Muscle of arm (tissue), 14 donors: ENCODE data around the gene INSM1. TPM values are rescaled to one million over a fixed set of nuclear protein-coding genes. Genes with fewer than 3 reads are reported as not detected.
"Not testable (repeated sequence)": the region's sequence is repeated elsewhere in the genome, so short reads cannot be mapped to it uniquely, and the experiment has no call there.

Experiments used
- DNase-seq: peaks from one replicate; pipeline ENCODE4 v3.0.0-alpha.2; 2013
- long read RNA-seq, 11 donors: transcript quantifications; one replicate each; lab custom pipeline, GENCODE V29; 2026
- polyA plus RNA-seq, 12 donors: library from polyadenylated mRNA; unstranded; fragments of 120-200 nt; gene quantifications; one replicate each; pipeline ENCODE4 v1.2.1, GENCODE V29; 2013; ENCODE audit not compliant: insufficient read length in 12 of 12

INSM1 gene, protein sequence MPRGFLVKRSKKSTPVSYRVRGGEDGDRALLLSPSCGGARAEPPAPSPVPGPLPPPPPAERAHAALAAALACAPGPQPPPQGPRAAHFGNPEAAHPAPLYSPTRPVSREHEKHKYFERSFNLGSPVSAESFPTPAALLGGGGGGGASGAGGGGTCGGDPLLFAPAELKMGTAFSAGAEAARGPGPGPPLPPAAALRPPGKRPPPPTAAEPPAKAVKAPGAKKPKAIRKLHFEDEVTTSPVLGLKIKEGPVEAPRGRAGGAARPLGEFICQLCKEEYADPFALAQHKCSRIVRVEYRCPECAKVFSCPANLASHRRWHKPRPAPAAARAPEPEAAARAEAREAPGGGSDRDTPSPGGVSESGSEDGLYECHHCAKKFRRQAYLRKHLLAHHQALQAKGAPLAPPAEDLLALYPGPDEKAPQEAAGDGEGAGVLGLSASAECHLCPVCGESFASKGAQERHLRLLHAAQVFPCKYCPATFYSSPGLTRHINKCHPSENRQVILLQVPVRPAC
- polyA plus RNA-seq: 1 to 10 TPM in 1 of 12 donors, under 1 TPM in 10, not detected in 1; 0.07 to 6.1 (median 0.17) TPM
- long read RNA-seq, donor 1, transcript INSM1-201 (1 exons, 2,829 nt): major isoform, 39 of 39 reads
- long read RNA-seq, donor 1, partial matches to known transcripts: 0 of 39 reads
- long read RNA-seq, donor 1, other reads (novel, unspliced or antisense): 0 of 39 reads
- long read RNA-seq, donor 2, partial matches to known transcripts: 0 of 1 reads
- long read RNA-seq, donor 2, other reads (novel, unspliced or antisense): 0 of 1 reads
- long read RNA-seq, donor 3: 0 reads
- long read RNA-seq, donor 4: 0 reads
- long read RNA-seq, donor 5, partial matches to known transcripts: 0 of 1 reads
- long read RNA-seq, donor 5, other reads (novel, unspliced or antisense): 0 of 1 reads
- long read RNA-seq, donor 6: 0 reads
- long read RNA-seq, donor 7: 0 reads
- long read RNA-seq, donor 8, partial matches to known transcripts: 0 of 1 reads
- long read RNA-seq, donor 8, other reads (novel, unspliced or antisense): 0 of 1 reads
- long read RNA-seq, donor 9: 0 reads
- long read RNA-seq, donor 10: 0 reads
- long read RNA-seq, donor 11: 0 reads

DNA sequence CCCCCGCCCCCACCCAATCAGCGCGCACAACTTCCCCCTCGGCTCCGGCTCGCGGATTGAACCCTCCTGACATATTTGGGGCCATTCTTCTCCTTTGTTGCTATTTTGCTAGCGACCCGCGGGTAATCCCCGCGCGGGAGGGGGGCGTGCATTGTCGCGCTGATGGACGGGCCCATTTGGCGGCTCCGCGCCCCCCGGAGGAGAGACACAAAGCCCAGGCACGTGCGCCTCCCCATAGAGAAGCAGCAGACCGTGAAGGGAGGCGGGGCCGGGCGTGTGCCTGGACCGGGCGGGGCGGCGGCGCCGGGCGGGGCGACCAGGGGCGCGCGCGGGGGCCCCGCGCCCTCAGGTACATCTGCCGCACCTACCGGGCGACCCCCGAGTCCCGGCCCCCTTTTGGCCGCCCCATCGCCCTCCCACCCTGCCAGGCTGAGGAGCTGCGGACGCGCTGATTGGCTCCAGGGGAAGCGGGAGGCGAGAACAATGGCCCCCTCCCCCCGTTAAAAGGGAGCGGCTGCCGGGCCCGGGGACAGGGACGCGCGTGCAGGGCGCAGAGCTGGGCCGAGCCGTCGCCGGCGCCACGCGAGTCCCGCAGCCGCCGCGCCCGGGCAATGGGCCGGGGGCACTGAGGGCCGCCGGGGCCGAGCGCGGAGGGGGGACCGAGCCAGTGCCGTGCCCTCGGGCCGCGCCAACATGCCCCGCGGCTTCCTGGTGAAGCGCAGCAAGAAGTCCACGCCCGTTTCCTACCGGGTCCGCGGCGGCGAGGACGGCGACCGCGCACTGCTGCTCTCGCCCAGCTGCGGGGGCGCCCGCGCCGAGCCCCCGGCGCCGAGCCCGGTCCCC, at the start of gene INSM1:
INSM1 (plus strand) TSS at position 530 of the 843 bp plus-strand sequence; CDS start at position 694, 164 bp downstream.
- no peak for DNase-seq

GRCh38 chr20:20318365-20319161, 49.3 kb upstream of the INSM1 start:
- DNase-seq: peak; percentile 9

DNA sequence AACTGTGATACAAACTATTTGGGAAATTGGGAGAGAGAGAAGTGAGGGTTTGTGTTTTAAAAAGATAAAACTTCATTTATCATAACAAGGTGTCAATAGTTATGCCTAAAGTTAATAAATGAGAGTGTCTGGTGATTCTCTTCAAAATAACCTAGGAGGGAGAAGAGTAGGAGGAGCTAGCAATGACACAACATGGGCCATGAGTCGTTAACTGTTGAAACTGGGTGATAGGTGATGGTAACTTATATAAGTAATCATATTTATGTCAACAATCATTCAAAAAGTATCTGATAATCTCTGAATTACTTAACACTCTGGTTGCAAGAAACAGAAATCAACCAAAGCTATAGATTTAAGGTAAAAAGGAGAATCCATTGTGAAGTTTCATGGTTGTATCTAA, 46.8 kb upstream of the INSM1 start:
- no peak for DNase-seq

DNA sequence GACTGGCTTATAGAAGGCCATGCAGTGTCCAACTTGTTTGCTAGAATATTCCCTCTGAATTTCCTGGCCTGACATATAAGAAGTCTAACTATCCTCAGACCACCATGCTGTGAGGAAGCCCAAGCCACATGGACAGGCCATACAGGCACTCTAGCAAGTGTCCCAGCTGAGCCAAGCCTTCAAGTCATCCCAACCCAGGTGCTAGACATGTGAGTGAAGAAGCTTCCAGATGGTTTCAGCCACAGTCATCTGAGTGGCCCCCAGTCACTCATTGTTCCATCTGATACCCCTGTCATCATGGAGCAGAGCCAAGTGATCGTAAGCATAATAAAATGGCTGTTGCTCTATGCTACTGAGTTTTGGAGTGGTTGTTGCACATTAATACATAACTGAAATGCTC, 46.0 kb upstream of the INSM1 start:
- DNase-seq: no peak

- DNase-seq: no peak
These were observed 45.0 kb upstream of the INSM1 start for GRCh38 chr20:20322912-20323311.

- no peak for DNase-seq
These were observed 40.2 kb upstream of the INSM1 start for GRCh38 chr20:20327746-20328145.

- DNase-seq: no peak
These were observed 38.3 kb upstream of the INSM1 start for GRCh38 chr20:20329564-20329963.

DNA sequence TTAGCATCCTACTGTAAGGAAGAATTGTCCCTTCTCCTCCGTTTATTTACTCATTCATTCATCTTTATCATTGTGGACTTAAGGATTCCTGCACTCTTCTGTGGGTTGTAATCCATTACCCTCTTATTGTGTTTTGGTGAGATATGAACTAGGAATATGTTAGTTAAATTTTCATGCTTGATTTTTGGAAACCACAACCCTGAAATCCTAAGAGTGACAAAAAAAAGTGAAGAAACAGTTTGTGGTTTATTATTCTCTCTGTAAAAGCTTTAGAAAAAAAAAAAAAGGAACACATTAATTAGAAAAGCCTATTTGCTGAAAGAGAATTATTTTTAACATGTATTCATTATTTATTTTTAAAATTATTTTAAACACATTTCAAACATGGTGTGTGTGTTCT, 36.7 kb upstream of the INSM1 start:
- DNase-seq: no peak

DNA sequence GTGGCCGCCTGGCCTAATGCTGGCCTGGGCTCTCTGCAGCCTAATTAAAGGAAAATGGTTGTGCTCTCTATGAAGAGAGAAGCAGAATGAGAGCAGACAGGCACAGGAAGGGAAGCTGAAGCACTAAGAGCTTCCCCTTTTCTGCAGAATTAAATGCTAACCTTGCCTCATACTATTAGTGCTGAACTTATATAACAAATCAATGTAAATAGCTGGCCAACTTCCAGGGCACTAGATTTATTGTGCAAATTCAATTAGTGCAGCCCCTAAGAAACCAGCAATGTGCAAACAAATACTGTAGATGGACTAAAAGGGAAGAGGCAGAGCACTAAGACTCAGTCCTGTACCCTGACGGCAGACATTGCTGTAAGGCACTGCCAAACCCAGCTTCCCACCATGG, 36.1 kb upstream of the INSM1 start:
- DNase-seq: no peak

GRCh38 chr20:20333866-20334265, 34.0 kb upstream of the INSM1 start:
- no peak for DNase-seq

DNA sequence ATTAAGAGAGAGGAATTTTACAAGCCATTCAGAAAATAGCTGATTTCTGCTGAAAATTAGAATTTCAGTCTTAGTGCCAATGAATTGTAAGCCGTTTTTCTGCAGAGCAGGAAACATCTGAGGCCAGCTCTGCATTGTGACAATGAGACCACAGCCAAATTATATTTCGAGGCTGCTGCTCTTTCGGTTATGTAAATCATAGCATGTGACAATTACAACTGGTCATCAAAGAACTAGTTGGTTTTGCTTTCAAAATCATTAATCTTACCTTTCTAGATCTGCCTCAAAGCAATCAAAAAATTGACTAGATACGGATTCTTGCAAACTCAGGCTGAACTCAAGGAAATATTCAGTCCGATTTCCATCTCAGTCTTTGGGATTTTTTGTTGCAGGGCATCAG, 33.4 kb upstream of the INSM1 start:
- DNase-seq: no peak

GRCh38 chr20:20338133-20338730, 29.7 kb upstream of the INSM1 start:
- DNase-seq: no peak

GRCh38 chr20:20340443-20340842, 27.5 kb upstream of the INSM1 start:
- no peak for DNase-seq

GRCh38 chr20:20341371-20341770, 26.5 kb upstream of the INSM1 start:
- DNase-seq: no peak

GRCh38 chr20:20342066-20342465, 25.8 kb upstream of the INSM1 start:
- DNase-seq: no peak

- no peak for DNase-seq
These were observed 24.0 kb upstream of the INSM1 start for GRCh38 chr20:20343932-20344331.

DNA sequence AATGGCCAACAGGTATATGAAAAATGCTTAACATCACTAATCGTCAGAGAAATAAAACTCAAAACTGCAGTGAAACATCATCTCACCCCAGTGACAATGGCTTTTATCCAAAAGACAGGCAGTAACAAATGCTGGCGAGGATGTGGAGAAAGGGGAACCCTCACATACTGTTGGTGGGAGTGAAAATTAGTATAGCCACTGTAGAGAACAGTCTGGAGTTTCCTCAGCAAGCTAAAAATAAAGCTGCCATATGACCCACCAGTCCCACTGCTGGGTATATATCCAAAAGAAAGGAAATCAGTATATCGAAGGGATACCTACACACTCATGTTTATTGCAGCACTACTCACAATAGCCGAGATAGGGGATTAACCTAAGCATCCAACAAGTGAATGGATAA, 23.4 kb upstream of the INSM1 start:
- no peak for DNase-seq

DNA sequence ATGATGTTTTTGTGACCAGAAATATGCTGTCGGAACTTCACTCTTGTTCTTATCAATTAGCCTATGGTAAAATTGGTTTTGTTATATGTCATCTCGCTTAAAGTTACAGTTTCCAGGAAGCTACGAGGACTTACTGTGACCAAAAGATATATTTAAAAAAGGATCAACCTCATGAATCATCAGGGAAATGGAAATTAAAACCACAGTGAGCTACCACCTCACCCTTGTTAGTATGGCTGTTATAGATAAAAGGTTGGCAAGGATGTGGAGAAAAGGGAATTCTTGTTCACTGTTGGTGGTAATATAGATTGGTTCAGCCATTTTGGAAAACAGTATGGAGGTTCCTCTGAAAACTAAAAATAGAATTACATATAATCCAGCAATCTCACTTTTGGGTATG, 14.3 kb upstream of the INSM1 start:
- DNase-seq: no peak

DNA sequence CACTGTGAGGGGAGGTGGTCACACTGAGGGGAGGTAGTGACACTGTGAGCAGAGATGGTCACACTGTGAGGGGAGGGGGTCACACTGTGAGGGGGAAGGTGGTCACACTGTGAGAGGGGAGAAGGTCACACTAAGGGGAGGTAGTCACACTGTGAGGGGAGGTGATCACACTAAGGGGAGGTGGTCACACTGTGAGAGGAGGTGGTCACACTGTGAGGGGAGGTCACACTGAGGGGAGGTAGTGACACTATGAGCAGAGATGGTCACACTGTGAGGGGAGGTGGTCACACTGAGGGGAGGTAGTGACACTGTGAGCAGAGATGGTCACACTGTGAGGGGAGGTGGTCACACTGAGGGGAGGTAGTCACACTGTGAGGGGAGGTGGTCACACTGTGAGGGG, 12.4 kb upstream of the INSM1 start:
- DNase-seq: not testable (repeated sequence)

GRCh38 chr20:20358801-20359200, 9.1 kb upstream of the INSM1 start:
- DNase-seq: no peak
